H1 (cell line): ENCODE measurements around the gene SH3PXD2A. TPM values are rescaled to one million over a fixed set of nuclear protein-coding genes. Genes with fewer than 3 reads are reported as not detected.

Source experiments
- CEBPB ChIP-seq: IDR thresholded peaks from 2 replicates; pipeline ENCODE4 v1.6.1; 2012; ENCODE audit warnings: low read depth, low read length
- polyA plus RNA-seq, 7 experiments: library from polyadenylated mRNA; depleted of rRNA in 3 of 7; stranded (reverse) in 5 of 7; unstranded in 2 of 7; fragments of >200 nt in 5 of 7; fragments of 200-250 nt in 2 of 7; gene quantifications; 1 replicate in 5 of 7; 2 replicates in 1 of 7; 4 replicates in 1 of 7; pipeline versions ENCODE4 v1.2.1 to v1.2.3, GENCODE V29; 2011 to 2013; ENCODE audit warnings: missing spikeins in 2 of 7, mixed read lengths in 2 of 7
- total RNA-seq: library from RNA; stranded (reverse); fragmentation: NEBNext Ultra II Directional; extraction: Animal tissue kit (Norgen Biotek cat#: 25700); gene quantifications from 2 replicates; pipeline ENCODE4 v1.2.1, GENCODE V29; 2021

SH3PXD2A gene
- total and polyA plus RNA-seq, 2 of the 8 experiments (the other 6 are each of a cell fraction or from before 2014, with no cell fraction given): 5.4 to 16.3 TPM

DNA sequence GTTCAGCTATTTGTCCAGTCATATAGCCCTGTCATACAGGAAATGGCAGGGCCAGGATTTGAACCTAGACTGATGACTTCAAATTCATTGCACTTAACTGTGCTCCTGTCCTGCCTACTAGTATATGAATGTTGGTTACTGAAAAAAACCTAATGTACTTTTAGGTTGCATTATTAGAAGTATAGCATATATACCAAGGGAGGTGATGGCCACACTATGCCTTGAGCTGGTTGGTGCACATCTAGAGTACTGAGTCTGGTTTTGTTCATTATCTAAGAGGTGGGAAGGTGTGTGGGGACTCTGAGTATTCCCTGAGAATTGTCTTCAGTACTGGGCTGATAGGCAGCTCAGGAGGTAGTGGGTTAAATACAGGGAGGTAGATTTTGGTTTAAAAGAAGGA is 273.9 kb downstream of the SH3PXD2A start (continued):
- no peak for TF ChIP-seq CEBPB
